ENCODE data around the gene GFPT2. TPM values are rescaled to one million over a fixed set of nuclear protein-coding genes. Genes with fewer than 3 reads are reported as not detected.

The GFPT2 gene
- total RNA-seq, 1 donor = 28.9 TPM

- H3K4me3 ChIP-seq (ENCODE audit: low read depth, low read length) = no peak overlapping the region
- TF ChIP-seq CTCF (IDR thresholded peaks at IDR 0.05; ENCODE audit: insufficient read depth, low read depth, low read length) = no peak
- no peak for DNase-seq (ENCODE audit: low read depth)
Measured at GRCh38 chr5:180289966-180290365, 63.2 kb downstream of the GFPT2 start.

DNA sequence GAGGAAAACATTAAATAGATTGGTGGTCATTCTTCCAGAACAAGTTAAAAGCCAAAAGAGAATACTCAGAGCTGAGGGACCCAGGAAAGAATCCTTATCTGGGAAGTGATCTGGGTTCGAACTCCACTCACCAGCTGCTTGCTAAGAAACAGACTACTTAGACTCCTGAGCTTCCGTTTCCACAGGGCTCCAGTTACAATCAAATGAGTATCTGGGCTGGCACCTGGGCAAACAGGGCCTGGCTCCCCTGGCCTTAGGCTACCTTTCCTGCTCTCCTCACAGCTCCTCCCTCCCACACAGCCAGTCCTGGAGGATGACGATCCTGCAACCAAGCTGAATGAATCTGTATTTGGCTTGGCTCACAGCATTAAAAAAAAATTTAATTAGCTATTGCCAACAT is 63.7 kb downstream of the GFPT2 start:
- H3K4me3 ChIP-seq (ENCODE audit: low read depth, low read length) = no peak overlapping the region
- TF ChIP-seq CTCF (IDR thresholded peaks at IDR 0.05; ENCODE audit: insufficient read depth, low read depth, low read length) = no peak
- no peak for DNase-seq (ENCODE audit: low read depth)

DNA sequence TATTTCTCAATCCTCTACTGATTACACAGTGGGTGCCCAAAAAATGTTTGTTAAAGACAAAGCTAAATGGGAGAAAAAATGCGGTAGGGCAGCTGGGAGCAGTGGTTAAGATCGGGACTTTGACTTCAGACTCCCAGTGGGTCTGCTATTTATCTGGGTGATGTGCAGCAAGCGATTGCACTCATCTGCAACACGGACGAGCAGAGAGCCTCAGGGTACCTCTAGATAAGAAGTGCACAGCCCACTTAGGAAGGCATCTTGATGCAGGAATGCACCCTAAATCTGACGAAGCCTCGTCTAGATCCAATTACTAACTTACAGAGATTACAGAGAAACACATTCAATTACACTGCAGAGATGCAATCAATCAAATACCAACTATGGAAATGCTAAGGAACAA is 65.3 kb downstream of the GFPT2 start:
- H3K4me3 ChIP-seq (ENCODE audit: low read depth, low read length) = no peak overlapping the region
- no peak for DNase-seq (ENCODE audit: low read depth)
- no peak for TF ChIP-seq CTCF (IDR thresholded peaks at IDR 0.05; ENCODE audit: insufficient read depth, low read depth, low read length)

DNA sequence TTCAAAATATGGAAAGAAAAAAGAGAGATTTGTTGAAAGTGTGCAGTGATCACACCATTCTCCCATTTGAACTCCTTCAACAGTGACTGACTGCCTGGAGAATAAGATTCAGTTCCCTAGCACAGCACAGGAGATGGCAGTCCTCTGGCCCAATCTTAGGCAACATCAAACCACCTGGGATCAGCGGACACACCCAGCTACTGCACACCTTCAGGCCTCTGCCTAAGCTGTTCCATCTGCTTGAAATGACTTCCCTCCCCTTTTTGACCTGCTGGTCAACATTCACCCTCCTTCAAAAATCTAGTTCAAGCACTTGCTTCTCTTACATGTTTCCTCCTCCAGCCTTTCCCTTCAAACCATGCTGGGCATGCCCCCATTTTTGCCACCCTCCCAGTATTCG is 65.7 kb downstream of the GFPT2 start:
- no peak for DNase-seq (ENCODE audit: low read depth)
- no peak for TF ChIP-seq CTCF (IDR thresholded peaks at IDR 0.05; ENCODE audit: insufficient read depth, low read depth, low read length)
- no peak overlapping the region for H3K4me3 ChIP-seq (ENCODE audit: low read depth, low read length)

DNA sequence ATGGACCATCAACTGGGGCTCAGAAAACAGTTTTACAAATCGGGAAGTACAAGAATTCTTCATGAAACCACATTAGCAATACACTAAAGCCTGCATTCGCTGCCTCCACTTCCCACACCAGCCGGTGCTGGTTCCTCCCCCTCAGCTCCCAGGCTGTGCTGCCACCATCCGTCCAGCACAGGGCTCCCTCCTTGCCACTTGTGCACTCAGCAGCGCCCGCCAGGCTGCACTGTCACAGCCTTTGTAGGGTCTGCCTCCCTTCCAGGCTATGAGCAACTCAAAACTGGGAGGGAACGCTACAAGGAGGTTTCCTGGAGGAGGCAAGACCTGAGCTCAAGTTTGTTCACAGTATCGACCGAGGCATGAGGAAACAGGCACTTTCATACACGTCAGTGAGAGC is 69.0 kb downstream of the GFPT2 start:
- H3K4me3 ChIP-seq (ENCODE audit: low read depth, low read length) = no peak overlapping the region
- no peak for DNase-seq (ENCODE audit: low read depth)
- TF ChIP-seq CTCF (IDR thresholded peaks at IDR 0.05; ENCODE audit: insufficient read depth, low read depth, low read length) = no peak

DNA sequence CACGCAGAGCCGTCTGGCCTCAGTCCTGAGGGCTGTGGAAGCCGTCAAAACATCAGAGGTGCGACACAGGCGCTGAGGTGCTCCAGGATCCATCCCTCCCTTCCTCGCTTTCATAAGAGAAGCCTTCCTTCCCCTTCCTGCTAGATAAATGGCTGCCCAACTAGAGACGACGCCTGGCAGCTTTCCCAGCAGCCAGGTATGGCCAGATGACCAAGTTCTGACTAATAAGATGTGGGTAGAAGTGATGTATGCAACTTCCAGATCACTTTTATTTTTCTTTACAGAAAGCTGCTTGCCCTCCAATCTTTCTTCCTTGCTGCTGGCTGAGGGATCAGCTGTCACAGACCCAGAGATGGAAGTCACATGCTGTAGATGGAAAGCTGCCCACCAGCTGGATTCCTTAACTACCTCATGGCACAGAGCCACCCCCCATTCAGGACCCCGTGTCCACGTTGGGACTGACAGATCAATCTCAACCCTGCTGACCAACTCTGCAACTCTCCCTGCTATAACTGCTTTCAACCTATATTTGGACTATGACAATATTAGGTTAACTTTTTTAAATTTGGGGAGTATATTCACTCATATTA is 70.0 kb downstream of the GFPT2 start:
- no peak for DNase-seq (ENCODE audit: low read depth)
- H3K4me3 ChIP-seq (ENCODE audit: low read depth, low read length) = no peak overlapping the region
- TF ChIP-seq CTCF (IDR thresholded peaks at IDR 0.05; ENCODE audit: insufficient read depth, low read depth, low read length) = no peak

- no peak for TF ChIP-seq CTCF (IDR thresholded peaks at IDR 0.05; ENCODE audit: insufficient read depth, low read depth, low read length)
- no peak overlapping the region for H3K4me3 ChIP-seq (ENCODE audit: low read depth, low read length)
- DNase-seq (ENCODE audit: low read depth) = no peak
Measured at GRCh38 chr5:180282281-180282680, 70.9 kb downstream of the GFPT2 start.
